Hepatocyte (in vitro differentiated cells): ENCODE data around the gene CARMIL1.

Source experiments
- CTCF ChIP-seq: fragments of 200-600 bp; sonication (generic); IDR thresholded peaks from 2 replicates; pipeline ENCODE4 v1.5.1; 2016; ENCODE audit warnings: antibody characterized with exemption, mild to moderate bottlenecking; ENCODE audit not compliant: poor library complexity
- EZH2 ChIP-seq: fragments of 200-600 bp; sonication (generic); IDR thresholded peaks from 2 replicates; pipeline ENCODE4 v1.6.1; 2016; ENCODE audit warnings: antibody characterized with exemption, mild to moderate bottlenecking, borderline replicate concordance
- EZH2phosphoT487 ChIP-seq: fragments of 200-600 bp; sonication (generic); IDR thresholded peaks from one replicate; pipeline ENCODE4 v1.6.1; 2018; ENCODE audit warnings: antibody characterized with exemption, mild to moderate bottlenecking, low read depth, moderate library complexity; ENCODE audit not compliant: unreplicated experiment, severe bottlenecking

GRCh38 chr6:25548451-25548850 is 269.3 kb downstream of the CARMIL1 start:
- TF ChIP-seq CTCF (no peak), EZH2 (no peak), EZH2phosphoT487 (no peak)
